Dermis microvascular lymphatic vessel endothelial cell (primary cell): ENCODE measurements around the gene PANK3. TPM values are rescaled to one million over a fixed set of nuclear protein-coding genes. Genes with fewer than 3 reads are reported as not detected.
A peak's percentile ranks its signal among the peaks of the same experiment; 100 is the strongest.
"Not testable (repeated sequence)": the region's sequence is repeated elsewhere in the genome, so short reads cannot be mapped to it uniquely, and the experiment has no call there.

Experiments
- DNase-seq, 2 donors: peaks; one replicate each; pipeline versions ENCODE4 v3.0.0 to v3.0.0-alpha.2; 2010; ENCODE audit warnings: low read depth in 2 of 2
- total RNA-seq: library from RNA; depleted of rRNA; stranded (reverse); fragments of >200 nt; gene quantifications from 2 replicates; pipeline ENCODE4 v1.2.1, GENCODE V29; 2014

Gene PANK3
- total RNA-seq, 1 donor from 2014 or later = 43.1 TPM

DNA sequence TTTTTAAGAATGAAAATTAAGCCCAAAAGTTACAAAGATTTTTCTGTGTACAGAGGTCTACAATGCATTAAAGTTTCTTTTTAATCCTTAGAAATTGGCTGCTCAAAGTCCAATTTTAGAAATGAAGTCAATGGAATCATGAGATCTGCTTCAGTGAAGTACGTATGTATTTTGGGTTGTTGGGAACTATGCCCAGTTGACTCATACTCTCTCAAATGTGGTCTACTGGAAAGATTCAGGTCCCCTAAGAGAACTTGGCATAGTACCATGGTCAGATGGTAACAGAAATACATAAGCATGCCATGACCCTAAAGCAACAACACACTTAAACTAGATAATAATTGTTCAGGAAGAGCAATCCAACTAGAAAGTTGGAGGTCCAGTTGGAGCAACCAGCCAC, 27.0 kb downstream of the PANK3 start:
- peak; percentile 36 to 50 for DNase-seq

DNA sequence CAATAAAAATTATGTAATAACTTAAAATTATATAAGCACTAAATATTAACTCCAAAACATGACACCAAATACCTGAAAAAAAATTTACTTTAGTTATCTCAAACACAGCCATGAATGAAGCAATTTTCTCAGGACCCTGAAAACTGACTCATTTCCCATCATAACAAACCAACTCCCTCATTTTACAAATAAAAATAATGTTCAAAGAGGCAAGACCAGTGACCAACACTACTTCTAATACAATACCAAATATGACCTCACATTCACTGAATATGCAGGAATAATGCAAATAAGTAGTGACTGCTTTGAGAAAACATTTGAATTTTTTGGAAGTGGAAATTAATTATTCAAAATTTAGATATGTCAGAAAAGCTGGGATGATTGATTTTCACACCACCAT, 28.5 kb downstream of the PANK3 start:
- DNase-seq = peak in 1 of 2 donors; percentile 40

DNA sequence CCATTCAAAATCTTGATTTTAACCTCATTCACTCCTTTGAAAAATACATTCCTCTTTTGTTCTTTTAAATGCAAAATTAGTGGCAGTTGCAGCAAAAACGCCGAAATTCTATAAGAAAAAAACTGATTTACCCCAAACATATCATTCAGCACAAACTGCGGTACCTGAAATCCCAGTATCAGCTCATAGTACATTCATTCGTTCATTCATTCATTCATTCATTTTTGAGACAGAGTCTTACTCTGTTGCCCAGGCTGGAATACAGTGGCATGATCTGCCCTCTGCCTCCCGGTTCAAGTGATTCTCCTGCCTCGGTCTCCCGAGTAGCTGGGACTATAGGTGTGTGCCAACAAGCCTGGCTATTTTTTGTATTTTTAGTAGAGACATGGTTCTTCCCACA, 29.6 kb downstream of the PANK3 start:
- DNase-seq = no peak

DNA sequence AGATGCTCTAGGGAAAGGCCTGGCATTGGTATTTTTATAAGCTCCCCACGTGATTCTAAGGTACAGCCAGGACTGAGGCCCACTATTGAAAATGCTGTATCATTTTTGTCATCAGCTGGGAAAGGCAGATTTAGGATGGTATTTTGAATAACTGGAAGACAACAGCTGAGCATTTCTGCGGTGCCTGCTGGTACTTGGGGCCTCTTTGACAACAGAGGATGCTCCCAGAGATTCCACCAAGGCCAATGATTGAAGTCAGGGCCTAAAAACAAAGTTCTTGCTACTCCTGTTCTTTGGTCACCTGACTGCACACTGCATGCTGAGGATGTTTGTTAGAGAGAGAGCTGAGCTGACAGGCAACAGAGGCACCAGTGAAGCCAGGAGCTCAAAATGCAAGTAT, 42.0 kb downstream of the PANK3 start:
- no peak for DNase-seq

DNA sequence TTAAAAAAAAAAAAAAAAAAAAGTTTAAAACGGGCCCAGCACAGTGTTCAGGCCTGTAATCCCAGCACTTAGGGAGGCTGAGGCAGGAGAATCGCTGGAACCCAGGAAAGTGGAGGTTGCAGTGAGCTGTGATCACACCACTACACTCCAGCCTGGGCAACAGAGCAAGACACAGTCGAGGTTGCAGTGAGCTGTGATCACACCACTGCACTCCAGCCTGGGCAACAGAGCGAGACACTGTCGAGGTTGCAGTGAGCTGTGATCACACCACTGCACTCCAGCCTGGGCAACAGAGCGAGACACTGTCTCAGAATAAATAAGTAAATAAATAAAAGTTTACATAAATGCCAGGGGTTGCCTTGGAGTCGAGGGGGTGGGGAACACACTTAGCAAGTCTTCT, 44.8 kb downstream of the PANK3 start:
- DNase-seq = not testable (repeated sequence)

DNA sequence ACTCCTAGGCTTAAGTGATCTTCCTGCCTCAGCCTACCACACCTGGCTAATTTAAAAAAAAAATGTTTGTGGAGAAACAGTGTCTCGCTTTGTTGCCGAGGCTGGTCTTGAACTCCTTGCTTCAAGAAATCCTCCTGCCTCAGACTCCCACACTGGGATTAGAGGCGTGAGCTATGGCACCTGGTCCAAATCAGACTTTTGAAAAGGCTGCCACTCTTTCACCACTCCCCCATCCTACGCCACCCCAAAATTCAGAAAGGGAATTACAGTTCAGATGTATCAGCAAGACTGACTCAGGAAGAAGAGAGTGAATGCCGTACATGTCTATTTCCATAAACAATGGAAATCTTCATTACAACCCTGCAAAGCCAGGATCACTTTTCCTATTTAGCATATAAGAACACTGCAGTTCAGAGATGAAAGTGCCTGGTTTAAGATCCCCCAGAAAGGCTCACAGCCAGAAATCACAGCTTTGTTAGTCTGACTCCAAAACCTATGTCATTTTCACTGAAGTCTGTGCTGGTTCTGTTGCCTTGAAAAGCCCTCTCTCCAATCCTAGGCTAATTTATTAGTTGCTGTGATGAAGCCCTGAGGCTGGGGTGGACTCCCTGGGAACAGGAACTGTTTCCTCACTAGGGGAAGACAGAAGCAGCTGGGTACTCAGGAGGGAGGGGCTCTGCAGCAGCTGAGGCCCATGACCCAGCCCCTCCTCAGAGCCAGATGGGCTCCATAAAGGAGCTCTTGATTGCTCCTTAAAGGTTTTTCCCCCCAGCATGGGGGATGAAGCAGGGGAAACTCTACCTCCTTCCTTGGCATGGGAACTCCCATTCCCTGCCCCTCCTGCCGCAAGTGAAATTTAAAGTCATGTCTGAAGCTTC, 46.9 kb downstream of the PANK3 start:
- DNase-seq = no peak

DNA sequence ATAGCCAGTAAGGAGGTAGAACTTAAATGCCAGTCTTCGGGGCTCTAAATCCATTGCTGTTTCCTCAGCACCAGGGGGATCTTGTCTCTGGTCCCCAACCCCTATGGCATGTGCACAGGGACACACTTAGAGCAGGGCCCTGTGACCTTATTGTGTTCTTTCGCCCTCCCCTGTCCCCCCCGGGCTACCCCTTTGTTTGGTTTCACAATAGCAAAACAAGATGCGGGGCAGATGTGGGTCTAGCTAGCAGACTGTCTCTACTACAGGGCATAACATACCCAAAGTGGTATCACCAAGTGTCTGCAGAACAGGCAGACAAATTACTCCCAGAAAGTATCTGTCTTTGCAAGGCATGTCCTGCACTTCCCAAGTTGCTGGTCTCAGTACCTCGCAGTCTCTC, 48.0 kb downstream of the PANK3 start:
- no peak for DNase-seq

DNA sequence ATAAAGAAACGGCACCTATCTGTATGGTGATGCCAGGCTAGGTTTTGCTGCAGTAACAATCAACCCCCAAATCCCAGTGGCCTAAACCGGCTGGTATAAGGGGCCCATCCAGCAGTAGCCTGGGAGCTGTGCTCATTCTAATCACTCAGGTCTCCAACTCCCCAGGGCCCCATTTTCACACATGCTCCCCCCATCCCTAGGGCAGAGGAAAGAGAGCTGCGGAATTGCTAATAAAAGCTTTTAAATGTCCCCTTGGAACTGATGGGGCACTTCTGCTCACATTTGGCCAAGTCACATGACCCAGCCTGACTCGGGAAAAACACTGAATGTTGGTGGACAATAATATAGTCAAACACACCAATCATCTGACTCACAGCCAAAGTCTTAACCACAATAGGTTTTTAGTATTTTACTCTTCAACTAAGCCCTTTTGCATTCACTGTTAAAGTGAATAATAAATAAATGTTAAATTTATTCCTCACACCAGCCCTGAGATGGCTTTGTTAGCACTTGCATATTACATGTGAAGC, 48.5 kb downstream of the PANK3 start:
- DNase-seq = no peak

DNA sequence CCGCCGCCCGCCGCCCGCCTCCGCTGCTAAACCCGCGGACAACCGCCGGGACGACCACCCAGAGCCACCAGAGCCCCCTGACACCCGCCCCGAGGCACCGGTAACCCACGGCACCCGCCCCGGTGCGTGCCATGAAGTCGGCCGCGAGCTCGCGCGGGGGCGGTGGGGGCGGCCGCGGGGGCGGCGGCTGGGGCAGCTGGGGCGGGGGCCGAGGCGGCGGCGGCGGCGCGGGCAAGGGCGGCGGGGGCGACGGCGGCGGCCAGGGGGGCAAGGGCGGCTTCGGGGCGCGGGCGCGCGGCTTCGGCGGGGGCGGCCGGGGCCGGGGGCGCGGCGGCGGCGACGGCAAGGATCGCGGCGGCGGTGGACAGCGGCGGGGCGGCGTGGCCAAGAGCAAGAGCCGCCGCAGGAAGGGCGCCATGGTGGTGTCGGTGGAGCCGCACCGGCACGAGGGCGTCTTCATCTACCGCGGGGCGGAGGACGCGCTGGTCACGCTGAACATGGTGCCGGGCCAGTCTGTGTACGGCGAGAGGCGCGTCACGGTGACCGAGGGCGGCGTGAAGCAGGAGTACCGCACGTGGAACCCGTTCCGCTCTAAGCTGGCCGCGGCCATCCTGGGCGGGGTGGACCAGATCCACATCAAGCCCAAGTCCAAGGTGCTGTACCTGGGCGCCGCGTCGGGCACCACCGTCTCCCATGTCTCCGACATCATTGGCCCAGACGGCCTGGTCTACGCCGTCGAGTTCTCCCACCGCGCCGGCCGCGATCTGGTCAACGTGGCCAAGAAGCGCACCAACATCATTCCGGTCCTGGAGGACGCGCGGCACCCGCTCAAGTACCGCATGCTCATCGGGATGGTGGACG, 49.6 kb downstream of the PANK3 start:
- DNase-seq = no peak

DNA sequence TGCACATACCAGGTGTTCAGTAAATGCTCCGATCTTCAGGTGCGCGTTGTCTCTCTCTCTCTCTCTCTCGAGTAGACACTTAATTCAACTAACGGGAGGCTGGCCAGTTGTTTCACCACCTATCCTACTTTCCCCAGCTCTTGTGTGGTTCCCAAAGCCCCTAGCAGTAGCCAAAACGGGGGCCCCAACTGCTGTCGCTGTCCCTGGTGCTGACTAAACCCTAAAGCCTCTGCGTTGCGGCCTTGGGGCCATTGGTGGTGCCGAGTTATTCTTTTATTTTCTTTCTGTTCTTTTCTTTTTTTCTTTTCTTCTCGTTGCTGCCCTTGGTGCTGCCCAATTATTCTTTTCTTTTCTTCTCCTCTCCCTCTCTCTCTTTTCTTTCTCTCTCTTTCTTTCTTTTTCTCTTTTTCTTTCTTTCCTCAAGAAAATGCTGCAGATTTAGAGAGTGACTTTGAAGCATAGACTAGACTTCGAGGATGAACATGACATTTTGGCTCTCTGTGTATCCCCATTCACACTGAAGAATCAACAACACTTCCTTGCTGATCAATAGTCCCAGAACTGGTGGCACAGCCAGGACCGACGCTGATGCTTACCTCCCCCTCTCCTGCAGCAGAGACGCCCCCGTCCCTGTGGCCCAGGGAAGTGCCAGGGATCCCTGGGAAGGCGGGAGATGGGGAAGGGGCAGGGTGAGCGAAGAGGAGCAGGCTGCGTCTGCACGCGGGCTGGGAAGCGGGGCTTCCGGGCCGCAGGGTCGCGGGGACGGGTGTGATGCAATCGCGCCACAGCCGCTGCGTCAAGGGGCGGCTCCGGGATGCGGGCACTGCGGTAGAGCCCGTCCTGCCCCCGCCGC, 50.4 kb downstream of the PANK3 start, which contains the start of gene FBLL1:
Gene FBLL1 (plus strand): TSS at position 785 of the 853 bp plus-strand sequence. CDS start 200 bp downstream, outside the sequence.
- DNase-seq = peak in 1 of 2 donors; percentile 36

DNA sequence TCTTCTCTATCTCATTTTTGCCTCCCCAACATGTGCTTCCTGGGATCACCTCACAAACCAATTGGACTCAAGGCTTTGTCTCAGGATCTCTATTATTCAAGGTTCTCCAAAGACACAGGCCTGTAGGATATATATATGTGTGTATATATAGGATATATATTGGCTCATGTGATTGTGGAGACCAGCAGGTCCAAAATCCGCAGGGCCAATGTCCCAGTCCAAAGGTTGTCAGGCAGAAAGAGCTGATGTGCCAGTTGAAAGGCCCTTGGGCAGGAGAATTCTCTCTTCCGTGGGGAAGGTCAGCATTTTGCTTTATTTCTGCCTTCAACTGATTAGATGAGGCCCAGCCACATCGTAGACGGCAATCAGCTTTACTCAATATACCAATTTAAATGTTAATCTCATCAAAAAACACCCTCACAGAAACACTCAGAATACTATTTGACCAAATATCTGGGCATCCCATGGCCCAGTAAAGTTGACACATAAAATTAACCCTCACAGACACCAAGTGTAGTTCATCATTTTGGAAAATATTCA, 51.3 kb downstream of the PANK3 start:
- DNase-seq = no peak

DNA sequence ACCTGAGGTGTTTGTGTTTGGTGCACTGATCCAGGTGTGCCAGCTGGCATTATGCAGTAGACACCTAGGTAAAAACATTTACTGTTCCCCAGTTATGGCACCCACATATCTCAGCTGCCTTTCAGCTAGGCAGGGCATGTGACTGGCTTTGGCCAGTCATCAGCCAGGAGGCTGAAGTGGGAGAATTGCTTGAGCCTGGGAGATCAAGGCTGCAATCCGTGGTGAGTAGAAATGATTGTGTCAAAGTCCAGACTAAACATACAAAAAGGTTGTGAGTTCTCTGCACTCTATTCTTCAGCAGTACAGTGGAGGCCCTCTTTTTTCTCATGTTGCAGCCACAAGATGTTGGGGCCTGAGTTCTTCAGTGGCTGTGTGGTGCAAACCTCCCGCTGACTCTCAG, 53.3 kb downstream of the PANK3 start:
- no peak for DNase-seq

DNA sequence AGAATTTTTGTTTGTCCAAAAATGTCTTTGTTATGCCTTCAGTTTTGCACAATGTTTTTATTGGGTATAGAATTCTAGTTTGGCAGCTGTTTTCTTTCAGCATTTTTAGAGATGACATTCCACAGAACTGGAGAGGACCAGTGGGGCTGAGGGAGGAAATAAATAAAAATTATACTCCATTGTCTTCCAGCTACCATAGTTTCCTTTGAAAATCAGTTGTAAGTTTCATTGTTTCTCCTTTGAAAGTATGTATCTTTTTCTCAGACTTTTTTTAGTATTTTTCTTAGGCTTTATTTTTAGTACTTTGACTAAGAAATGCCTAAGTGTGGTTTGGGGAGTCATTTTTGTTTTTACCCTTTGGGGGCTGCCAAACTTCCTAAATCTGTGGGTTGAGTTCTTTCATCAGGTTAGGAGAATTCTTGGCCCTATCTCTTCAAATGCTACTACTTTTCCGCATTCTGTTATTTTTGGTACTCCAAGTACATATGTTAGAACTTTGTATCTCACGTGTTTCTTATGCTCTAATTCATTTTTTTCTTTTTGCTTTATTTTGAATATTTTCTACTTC, 65.2 kb downstream of the PANK3 start:
- no peak for DNase-seq

DNA sequence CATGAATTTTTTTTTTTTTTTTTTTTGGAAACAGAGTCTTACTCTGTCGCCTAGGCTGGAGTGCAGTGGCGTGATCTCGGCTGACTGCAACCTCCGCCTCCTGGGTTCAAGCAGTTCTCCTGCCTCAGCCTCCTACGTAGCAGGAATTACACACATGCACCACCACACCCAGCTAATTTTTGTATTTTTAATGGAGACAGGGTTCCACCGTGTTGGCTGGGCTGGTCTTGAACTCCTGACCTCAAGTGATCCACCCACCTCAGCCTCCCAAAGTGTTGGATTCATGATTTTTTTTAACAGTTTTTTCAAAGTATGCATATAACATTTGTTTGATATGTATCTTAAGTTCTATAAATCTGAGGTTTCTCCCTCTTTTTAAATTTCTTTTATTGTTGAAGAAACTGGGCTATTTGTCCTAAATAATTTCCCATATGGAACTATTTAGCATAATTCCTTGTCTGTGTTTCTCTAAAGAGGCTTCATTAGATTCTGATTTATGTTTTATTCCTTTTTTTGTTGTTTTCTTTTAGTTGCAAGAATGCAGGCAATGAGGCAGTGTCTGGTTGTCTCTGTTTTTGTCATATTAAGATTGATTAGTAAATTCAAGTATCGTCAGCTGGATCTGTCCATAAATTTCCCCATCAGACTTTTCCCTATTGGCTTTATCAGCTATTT, 76.5 kb downstream of the PANK3 start:
- no peak for DNase-seq

Other genes starting within 250 kb of the PANK3 start
- gene RARS1, start 92.9 kb downstream of the PANK3 start, total RNA-seq = 71.7 and 92.4 TPM in 2 replicates
- gene FBLL1, start 50.1 kb downstream of the PANK3 start, total RNA-seq = 0.13 and 1.1 TPM in 2 replicates